ENCODE results near the gene FUOM.

Gene FUOM

GRCh38 chr10:133357285-133358161 lies at the start of gene FUOM:
Gene FUOM, minus strand, starts transcription at chr10:133358019. Its CDS starts 12 bp downstream, at chr10:133358007.
- DNase-seq (ENCODE audit: low read depth, low spot score) = peak; percentile 50

GRCh38 chr10:133405844-133406527 lies 48.2 kb upstream of the FUOM start:
- no peak for DNase-seq (ENCODE audit: low read depth, low spot score)

GRCh38 chr10:133405272-133405671 lies 47.5 kb upstream of the FUOM start:
- no peak for DNase-seq (ENCODE audit: low read depth, low spot score)

GRCh38 chr10:133403784-133404183 lies 46.0 kb upstream of the FUOM start:
- DNase-seq (ENCODE audit: low read depth, low spot score) = no peak

GRCh38 chr10:133403359-133403758 lies 45.5 kb upstream of the FUOM start:
- DNase-seq (ENCODE audit: low read depth, low spot score) = no peak

GRCh38 chr10:133401981-133402725 lies 44.3 kb upstream of the FUOM start:
- no peak for DNase-seq (ENCODE audit: low read depth, low spot score)

- no peak for DNase-seq (ENCODE audit: low read depth, low spot score)
Observed at GRCh38 chr10:133401500-133401899, 43.7 kb upstream of the FUOM start.

- DNase-seq (ENCODE audit: low read depth, low spot score) = no peak
Observed at GRCh38 chr10:133400624-133401424, 43.0 kb upstream of the FUOM start.

GRCh38 chr10:133399123-133399601 lies 41.3 kb upstream of the FUOM start:
- DNase-seq (ENCODE audit: low read depth, low spot score) = no peak

- DNase-seq (ENCODE audit: low read depth, low spot score) = no peak
Observed at GRCh38 chr10:133397938-133398337, 40.1 kb upstream of the FUOM start.

GRCh38 chr10:133396035-133396624 lies 38.3 kb upstream of the FUOM start:
- DNase-seq (ENCODE audit: low read depth, low spot score) = no peak

- no peak for DNase-seq (ENCODE audit: low read depth, low spot score)
Observed at GRCh38 chr10:133394801-133395221, 37.0 kb upstream of the FUOM start.

- peak; percentile 61 for DNase-seq (ENCODE audit: low read depth, low spot score)
Observed at GRCh38 chr10:133394064-133394663, 36.3 kb upstream of the FUOM start, which contains the start of gene MTG1. Gene MTG1, plus strand, starts transcription at chr10:133394157. Its CDS starts 64 bp downstream, at chr10:133394221.

GRCh38 chr10:133393401-133394063 lies 35.7 kb upstream of the FUOM start:
- DNase-seq (ENCODE audit: low read depth, low spot score) = no peak

- no peak for DNase-seq (ENCODE audit: low read depth, low spot score)
Observed at GRCh38 chr10:133391761-133392518, 34.1 kb upstream of the FUOM start.

GRCh38 chr10:133391249-133391635 lies 33.4 kb upstream of the FUOM start:
- DNase-seq (ENCODE audit: low read depth, low spot score) = no peak

- no peak for DNase-seq (ENCODE audit: low read depth, low spot score)
Observed at GRCh38 chr10:133390597-133391248, 32.9 kb upstream of the FUOM start.

Measured in iPS DF 19.7 (cell line).